Left renal cortex interstitium (tissue), 4 donors: Measurements from ENCODE around the gene EFCAB8. TPM values are rescaled to one million over a fixed set of nuclear protein-coding genes. Genes with fewer than 3 reads are reported as not detected.
"Not testable (repeated sequence)": the region's sequence is repeated elsewhere in the genome, so short reads cannot be mapped to it uniquely, and the experiment has no call there.

Source experiments
- DNase-seq, 4 donors: peaks; one replicate each; pipeline ENCODE4 v3.0.0-alpha.2; 2013; ENCODE audit warnings: low read depth in 4 of 4, low spot score in 2 of 4, missing footprints in 1 of 4
- polyA plus RNA-seq, 4 donors: library from polyadenylated mRNA; unstranded; fragments of 120-200 nt; gene quantifications; one replicate each; pipeline ENCODE4 v1.2.1, GENCODE V29; 2013; ENCODE audit not compliant: insufficient read length in 4 of 4

EFCAB8 gene
- polyA plus RNA-seq, 4 donors: 0.06 to 0.13 (median 0.08) TPM; not detected in 1

DNA sequence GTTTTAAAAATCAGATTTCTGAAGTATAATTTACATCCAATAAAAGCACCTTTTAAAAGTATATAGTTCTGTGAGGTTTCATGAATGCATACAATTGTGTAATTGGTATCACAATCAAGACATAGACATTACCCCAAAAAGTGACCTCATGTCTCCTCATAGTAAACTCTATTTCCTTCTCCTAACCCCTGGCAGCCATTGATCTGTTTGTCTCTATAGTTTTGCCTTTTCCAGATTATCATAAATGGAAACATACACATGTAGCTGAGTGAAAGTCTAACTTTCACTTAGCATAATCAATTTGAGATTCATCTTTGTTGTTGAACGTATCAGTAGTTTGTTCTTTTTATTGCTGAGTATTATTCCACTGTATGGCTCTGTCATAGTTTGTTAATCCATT, 87.9 kb downstream of the EFCAB8 start:
- DNase-seq: no peak

DNA sequence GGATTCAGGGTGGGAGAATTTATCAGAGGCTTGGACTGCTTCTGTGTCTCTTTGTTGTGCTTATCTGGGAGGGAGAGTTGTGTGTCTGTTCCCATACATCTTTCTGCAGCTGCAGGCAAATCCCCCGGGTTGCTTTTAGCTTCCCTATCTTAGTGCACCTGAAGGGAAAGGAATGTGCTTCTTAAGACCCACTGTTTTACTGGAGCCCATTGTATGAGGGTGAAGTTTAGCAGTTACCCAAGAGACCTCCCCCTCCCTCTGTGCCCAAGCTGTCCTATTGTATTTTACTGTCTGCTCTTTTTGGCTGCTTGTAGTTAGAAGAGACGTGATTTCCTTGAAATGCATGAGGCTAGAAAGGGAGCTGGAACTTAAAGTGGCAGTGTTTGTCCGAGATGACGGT, 91.8 kb downstream of the EFCAB8 start:
- not testable (repeated sequence) for DNase-seq

- DNase-seq: no peak
These were observed 98.7 kb downstream of the EFCAB8 start for GRCh38 chr20:32957459-32957858.

DNA sequence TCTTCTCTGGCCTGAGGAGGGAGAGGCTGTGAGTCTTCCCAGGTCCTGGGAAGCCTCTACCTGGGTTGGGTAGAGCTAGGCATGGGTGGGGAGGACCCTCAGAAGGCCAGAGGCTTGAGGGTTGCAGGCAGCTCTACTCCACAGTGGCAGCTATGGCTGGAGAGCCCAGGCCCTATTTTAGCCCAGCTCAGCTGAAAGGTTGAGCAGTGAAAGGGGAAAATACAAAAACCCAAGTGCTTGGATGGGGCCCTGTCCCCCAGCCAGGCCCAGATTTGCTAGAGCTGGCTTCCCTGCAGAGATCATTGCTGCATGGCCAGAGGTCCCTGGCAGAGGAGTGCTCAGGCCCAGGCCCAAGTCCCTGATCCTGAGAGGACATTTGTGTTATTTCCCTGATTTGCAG, 99.9 kb downstream of the EFCAB8 start:
- DNase-seq: no peak

DNA sequence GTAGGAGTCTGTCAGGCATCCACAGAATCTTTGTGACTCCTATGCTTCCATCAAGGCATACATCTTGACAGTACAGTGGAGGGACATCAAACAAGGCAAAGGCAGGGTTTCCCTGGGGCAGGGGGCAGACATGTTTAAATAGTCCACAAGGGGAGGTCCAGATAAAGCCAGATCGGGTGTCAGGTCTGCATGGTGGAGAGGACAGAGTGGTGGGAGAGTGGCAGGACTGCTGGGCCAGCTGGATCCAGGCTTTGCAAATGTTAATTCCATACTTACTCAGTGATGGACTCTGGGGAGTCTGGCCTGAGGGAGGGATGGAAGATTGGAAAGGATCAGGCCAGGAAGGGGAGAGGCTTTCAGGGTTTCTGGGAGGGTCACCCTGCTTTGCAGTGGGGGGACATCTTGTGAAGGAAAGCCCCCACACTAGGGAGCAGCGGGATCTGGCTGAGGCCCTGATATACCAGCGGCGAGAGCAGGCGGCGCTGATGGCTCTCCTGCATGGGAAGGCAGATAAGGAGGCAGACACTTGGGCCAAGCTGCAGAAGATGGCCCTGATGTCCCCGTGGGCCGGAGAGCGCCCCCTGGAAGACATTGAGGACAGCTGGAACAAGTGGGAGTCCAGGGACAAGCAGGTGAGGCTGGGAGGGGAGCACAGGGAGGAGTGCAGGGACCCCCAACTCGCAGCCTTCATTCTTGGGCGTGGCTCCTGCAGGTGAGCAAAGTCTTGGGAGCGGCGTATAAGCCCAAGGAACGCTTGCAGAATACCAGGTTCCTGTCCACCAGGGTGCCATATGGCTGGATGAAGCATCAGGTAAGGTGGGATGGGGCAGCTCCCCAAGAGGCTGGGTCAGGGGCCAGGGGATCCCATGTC, 100.9 kb downstream of the EFCAB8 start:
- DNase-seq: no peak

DNA sequence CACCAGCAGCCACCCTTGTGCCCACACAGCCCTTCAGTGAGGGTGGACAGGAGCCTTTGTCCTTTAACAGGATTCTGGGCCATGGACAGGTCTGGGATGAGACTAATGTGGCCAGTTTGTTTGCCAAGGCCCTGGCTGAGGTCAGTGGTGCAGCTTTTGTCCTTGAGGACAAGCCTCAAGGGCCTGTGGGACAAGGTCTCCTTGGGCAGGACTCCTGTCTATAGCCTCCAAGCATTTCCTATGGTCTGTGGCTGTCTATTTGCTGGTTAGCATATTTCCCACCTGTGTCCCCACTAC, 101.4 kb downstream of the EFCAB8 start:
- no peak for DNase-seq

- no peak for DNase-seq
These were observed 102.4 kb downstream of the EFCAB8 start for GRCh38 chr20:32960849-32961731.

- no peak for DNase-seq
These were observed 103.3 kb downstream of the EFCAB8 start for GRCh38 chr20:32962053-32962452.

GRCh38 chr20:32962646-32963045, 103.9 kb downstream of the EFCAB8 start:
- not testable (repeated sequence) for DNase-seq

DNA sequence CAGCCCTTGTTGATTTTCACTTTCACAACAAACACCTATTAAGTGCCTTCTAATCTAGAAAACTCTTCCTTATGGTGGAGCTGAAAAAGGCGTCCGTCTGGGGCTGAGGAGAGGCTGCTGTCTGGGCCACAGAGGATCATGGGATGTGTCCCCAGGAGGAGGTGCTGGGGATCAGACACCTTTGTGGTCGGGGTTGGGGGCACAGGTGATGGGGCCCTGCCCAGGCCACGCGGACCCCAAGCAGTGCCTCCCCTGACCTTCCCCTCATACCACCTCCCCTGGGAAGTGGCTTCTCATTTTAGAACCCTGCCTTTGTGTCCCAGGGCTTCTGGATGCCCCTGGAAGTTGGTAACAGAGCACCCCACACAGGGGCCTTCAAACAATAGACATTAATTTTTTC, 104.5 kb downstream of the EFCAB8 start:
- no peak for DNase-seq

GRCh38 chr20:32964575-32964974, 105.9 kb downstream of the EFCAB8 start:
- no peak for DNase-seq

- no peak for DNase-seq
These were observed 106.4 kb downstream of the EFCAB8 start for GRCh38 chr20:32965115-32965514.

DNA sequence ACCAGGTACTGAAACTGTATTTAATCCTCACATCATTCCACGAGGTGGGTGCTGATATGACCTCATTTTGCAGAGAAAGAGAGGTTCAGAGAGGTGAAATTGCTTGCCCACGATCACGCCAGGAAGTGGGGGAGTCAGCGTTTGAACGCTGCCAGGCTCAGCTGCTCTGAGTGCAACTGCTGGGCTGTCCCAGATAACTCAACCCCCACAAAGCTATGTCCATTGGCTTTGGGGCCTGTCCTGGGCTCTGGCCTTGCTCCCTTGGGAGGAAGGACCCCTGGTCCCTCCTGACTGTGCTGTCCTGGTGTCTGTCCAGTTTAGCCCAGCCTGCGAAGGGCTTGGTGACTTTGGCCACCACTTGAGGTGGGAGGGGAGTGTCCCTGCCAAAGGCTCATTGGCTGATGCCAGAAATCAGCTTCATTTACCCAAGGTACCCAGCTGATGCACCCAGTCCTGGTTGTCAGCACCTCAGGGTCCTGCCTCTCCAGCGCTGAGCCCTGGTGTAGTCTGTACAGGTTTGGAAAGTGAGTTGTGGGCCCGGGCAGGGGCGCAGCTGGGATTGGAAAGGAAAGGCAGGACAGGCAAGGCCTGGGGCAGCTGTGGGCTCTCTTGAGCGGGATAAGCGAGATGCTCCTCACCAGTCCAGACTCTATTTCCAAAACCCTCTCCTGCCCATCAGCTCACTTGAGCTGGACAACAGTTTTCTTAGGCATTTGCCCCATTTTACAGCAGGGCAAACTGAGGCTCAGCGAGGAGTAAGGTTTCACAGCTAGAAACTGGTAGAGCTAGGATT, 107.1 kb downstream of the EFCAB8 start:
- DNase-seq: no peak

- no peak for DNase-seq
These were observed 107.7 kb downstream of the EFCAB8 start for GRCh38 chr20:32966382-32966781.

DNA sequence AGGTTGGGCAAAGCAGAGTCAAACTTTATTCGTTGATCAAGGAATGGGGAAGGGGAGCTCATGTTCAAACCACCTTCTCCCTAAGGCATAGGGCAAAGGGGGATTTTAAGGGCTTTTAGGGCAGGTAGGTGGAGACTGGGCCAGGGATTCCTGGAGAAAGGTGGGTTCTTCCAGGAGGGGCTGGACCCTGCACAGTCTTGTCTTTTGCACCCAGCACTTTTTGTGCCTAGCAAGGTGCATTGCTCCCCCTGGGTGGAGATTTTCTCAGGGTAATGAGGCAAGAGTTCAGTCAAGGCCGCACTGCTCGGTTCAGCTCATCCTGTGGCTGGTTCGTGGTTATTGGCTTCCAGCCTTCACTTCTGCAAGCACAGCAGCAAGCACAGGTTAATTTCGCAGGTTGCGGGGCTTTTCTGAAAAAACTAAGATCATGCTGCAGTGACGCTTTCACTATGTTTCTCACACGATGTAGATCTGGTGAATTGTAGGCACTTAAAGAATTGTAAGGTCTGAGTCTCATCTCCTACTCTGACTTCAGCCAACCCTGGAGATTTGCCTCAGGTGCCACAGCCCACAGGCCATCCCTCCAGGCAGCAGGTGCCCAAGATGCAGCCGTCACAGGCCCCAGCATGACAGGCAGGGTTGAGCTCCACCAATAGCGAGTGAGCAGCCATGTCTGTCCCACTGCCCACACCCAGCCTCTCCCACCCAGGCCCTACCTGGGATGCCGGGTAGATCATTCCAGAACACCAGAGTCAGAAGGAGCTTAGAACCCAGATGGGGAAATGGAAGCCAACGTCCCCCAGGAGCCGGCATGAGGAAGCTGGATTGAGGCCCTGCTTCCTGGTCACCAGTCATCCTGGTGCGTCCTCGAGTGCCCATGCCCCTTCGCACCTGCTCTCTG, 108.4 kb downstream of the EFCAB8 start:
- DNase-seq: no peak

DNA sequence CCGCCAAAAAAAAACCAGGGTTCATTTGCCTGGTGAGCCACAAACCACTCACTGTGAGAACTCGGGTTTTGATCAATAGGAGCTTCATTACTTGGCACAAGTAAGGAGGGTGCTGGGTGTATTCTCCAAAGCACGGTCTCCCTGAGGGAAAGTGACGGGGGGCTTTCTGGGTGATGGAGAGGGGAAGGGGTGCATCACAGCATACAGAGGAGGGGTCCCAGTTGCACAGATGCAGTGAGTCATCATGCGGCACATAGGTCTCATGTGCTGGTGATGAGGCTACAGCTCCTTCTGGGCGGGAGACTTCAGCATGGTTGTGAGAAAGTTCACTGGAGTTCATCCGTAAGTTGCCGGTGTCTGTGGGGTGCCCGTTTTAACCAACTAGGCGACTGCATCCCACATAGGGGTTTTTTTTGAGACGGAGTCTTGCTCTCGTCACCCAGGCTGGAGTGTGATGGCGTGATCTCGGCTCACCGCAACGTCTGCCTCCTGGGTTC, 109.3 kb downstream of the EFCAB8 start:
- no peak for DNase-seq

GRCh38 chr20:32968478-32969241, 109.9 kb downstream of the EFCAB8 start:
- DNase-seq: no peak

- no peak for DNase-seq
These were observed 110.8 kb downstream of the EFCAB8 start for GRCh38 chr20:32969356-32970114.
